ENCODE measurements around the gene GTF2H2.
"Not testable (repeated sequence)": the region's sequence is repeated elsewhere in the genome, so short reads cannot be mapped to it uniquely, and the experiment has no call there.

Gene GTF2H2

GRCh38 chr5:71011194-71011792, 56.2 kb downstream of the GTF2H2 start:
- DNase-seq, result no peak

- DNase-seq, result not testable (repeated sequence)
Observed at GRCh38 chr5:71006983-71007382, 60.5 kb downstream of the GTF2H2 start.
